GM06990 (cell line): ENCODE results near the gene FGF4.
"Not testable (repeated sequence)": the region's sequence is repeated elsewhere in the genome, so short reads cannot be mapped to it uniquely, and the experiment has no call there.

Source experiments
- DNase-seq: peaks from one replicate; pipeline ENCODE4 v3.0.0-alpha.2; 2011; ENCODE audit not compliant: insufficient read length; ENCODE audit errors: extremely low read depth
- H3K27me3 ChIP-seq: replicated peaks from 2 replicates; pipeline ENCODE4 v1.6.0; 2011; ENCODE audit warnings: low read length; ENCODE audit not compliant: control insufficient read depth, insufficient read depth
- H3K36me3 ChIP-seq: 2 replicates; pipeline ENCODE4 v1.5.1; 2011; ENCODE audit warnings: low read length; ENCODE audit not compliant: control insufficient read depth, insufficient read depth
- H3K4me3 ChIP-seq: replicated peaks from 2 replicates; pipeline ENCODE4 v1.5.1; 2011; ENCODE audit warnings: low read depth, mild to moderate bottlenecking, control low read depth, low read length
- CTCF ChIP-seq: IDR thresholded peaks from 2 replicates; pipeline ENCODE4 v1.5.1; 2011; ENCODE audit warnings: low read length, control low read depth, mild to moderate bottlenecking, inconsistent platforms; ENCODE audit not compliant: insufficient read depth, poor library complexity, severe bottlenecking

The FGF4 gene

DNA sequence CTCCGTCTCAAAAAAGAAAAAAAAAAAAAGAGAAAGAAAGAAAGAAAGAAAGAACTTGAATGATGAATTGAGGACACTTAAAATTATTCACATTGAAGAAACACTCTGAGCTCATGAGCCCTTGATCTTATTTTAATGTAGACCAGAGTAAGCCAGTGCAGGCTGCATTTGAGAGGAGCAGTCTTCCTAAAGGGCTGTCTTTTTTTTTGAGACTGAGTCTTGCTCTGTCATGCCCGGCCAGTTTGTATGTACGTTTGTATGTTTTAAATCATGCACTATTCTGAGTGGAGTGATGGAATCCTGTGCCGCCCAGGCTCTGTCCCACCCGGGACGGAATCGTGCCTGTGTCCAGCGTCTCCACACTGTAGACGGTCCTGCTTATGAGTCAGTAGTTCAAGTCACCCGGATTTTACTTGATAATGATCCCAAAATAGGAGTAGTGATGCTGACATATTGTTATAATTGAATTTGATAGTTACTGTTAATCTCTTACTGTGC is 9.6 kb downstream of the FGF4 start:
- Histone ChIP-seq H3K4me3 (no peak overlapping the region), H3K36me3 (no peaks in the 10 kb centered on the region), H3K27me3 (no peaks in the 10 kb centered on the region; the same call in 1 of the 2 replicates)
- no peak for TF ChIP-seq CTCF
- DNase-seq, result no peak

DNA sequence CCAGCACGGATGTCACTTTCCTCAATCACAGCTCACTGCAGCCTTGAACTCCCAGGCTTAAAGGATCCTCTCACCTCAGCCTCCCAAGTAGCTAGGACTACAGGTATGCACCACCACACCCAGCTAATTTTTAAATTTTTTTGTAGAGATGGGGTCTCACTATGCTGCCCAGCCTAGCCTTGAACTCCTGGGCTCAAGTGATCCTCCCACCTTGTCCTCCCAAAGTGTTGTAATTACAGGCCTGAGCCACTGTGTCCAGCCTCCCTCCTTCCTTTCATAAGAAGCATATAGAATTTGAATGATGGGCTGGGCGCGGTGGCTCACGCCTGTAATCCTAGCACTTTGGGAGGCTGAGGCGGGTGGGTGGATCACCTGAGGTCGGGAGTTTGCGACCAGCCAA is 10.2 kb downstream of the FGF4 start:
- H3K4me3 ChIP-seq, H3K36me3 ChIP-seq, DNase-seq, H3K27me3 ChIP-seq: not testable (repeated sequence)

DNA sequence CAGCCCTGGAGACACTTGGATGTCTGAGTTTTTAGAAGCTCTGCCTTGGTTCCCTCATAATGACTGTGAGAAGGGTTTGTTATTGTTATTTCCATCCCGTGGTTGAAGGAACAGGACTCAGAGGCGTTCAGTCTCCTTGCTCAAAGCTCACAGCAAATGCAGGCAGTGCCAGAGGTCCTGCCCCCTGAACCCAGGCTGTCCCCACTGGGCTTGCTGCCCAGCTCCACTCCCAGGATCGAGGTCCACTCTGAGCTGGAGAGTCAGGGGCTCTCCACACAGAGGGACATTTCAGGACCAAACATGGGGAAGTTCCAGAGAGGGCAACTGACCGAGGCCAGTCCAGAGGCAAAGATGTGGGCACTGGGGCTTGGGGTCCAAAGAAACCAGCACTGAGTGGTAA is 14.8 kb downstream of the FGF4 start:
- Histone ChIP-seq H3K36me3 (no peaks in the 10 kb centered on the region), H3K27me3 (no peaks in the 10 kb centered on the region; the same call in 1 of the 2 replicates), H3K4me3 (no peak overlapping the region)
- DNase-seq, result no peak
- TF ChIP-seq CTCF, result no peak

- TF ChIP-seq CTCF, result no peak
- DNase-seq, result no peak
- Histone ChIP-seq H3K36me3 (no peaks in the 10 kb centered on the region), H3K27me3 (no peaks in the 10 kb centered on the region; the same call in 1 of the 2 replicates), H3K4me3 (no peak overlapping the region)
Measured at GRCh38 chr11:69752890-69753289, 22.3 kb downstream of the FGF4 start.

DNA sequence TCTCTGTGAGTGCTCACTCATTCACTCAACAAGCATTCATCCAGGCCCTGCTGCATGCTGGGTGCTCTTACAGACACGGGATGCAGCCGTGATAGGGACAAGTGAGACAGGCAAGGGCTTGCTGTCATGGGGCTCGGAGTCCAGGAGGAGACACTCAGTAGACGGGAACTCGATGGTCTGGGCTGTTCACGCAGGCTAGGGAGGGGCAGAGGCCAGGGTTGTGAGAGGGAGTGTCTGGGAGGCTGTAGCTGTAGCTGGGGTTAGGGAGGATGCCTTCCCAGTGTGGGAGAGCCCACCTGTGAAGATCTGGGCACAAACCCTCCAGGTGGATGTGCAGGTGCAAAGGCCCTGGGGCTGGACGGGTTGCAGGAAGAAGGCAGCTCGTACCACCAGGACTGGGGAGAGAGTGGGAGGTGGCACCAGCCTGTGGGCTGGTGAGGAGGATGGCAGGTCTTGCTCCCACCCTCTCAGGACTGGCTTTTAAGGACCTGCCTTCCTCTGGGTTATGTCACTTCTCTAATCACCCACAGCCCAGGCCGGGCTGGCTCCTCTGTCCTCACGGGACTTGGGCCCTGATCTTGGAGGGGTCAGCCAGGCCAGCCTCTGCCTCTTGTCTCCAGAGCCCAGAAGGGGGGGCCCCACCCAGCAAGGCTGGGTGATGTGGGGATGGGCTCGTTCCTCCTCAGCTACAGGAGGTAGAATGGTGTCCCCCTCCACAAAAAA is 24.1 kb downstream of the FGF4 start:
- TF ChIP-seq CTCF, result no peak
- no peak overlapping the region for H3K4me3 ChIP-seq
- DNase-seq, result no peak
- no peaks in the 10 kb centered on the region for H3K36me3 ChIP-seq
- H3K27me3 ChIP-seq, result peaks cover 2% of the 10 kb centered on the region

DNA sequence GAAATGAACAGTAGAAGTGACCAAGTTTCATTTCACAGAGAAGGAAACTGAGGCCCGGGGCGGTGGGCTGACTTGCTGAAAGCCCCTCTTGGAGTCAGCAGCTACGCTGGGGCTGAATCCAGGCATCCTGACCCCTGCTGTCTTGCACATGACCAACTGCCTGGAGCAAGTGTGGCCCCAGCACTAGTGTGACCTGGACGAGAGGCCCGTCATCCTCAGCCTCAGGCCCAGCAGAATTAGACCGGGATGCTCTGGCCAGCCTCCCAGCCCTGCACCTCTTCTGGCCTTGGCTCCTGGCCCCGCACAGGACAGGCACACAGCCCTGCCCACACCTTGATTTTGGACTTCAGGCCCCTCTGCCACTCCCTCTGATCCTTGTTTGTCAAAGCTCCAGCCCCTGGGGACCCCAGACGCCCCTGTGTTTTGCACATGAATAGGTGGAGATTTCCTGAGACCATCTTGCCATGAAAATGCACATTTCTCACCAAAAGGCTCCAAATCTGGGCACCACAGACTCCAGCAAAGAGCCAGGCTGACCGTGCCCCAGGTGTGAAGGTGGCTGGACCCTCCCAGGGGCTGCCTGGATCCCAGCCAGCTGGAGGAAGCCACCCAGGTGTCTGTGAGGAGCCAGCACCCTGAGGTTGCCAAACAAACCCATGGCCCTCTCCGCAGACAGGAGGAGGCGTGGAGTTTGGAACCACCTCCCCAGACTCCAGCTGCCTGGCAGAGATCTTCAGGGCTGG is 24.9 kb downstream of the FGF4 start:
- no peak for TF ChIP-seq CTCF
- peaks cover 3% of the 10 kb centered on the region for H3K27me3 ChIP-seq

More for the DNA sequence above, 24.9 kb downstream of the FGF4 start:
- Histone ChIP-seq H3K4me3 (no peak overlapping the region), H3K36me3 (no peaks in the 10 kb centered on the region)
- DNase-seq, result no peak
